Measurements from ENCODE around the gene E2F1. TPM values are rescaled to one million over a fixed set of nuclear protein-coding genes. Genes with fewer than 3 reads are reported as not detected.

E2F1 gene
- total and polyA plus RNA-seq, 2 donors (not counting 3 experiments of a cell fraction or from before 2014, with no cell fraction given), result 20.7 to 29.6 TPM

DNA sequence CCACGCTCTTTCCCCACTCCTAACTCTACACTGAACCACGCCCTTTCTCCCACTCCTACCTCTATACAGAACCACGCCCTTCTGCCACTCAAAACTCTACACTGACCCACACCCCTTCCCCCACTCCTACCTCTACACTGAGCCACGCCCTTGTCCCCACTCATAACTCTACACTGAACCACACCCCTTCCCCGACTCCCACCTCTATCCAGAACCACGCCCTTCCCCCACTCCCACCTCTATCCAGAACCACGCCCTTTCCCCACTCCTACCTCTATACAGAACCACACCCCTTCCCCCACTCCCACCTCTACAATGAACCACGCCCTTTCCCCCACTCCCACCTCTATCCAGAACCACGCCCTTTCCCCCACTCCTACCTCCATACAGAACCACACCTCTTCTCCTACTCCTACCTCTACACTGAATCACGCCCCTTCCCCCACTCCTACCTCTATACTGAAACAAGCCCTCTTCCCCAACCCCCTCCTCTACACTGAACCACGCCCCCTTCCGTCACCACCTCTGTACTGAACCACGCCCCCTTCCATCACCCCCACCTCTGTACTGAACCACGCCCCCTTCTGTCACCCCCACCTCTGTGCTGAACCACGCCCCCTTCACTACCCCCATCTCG is 23.8 kb upstream of the E2F1 start:
- no peaks in the 10 kb centered on the region for H3K4me1 ChIP-seq (ENCODE audit: control insufficient read depth, extremely low read depth, insufficient read depth, low read length)
- DNase-seq (ENCODE audit: low read depth, low spot score) (no peak), FAIRE-seq (no peak)
- H3K9ac ChIP-seq (replicated peaks; ENCODE audit: extremely low read depth, insufficient read depth, low read length), result no peak overlapping the region
- intact Hi-C loops (cut with micrococcal nuclease) (no loop called here), dilution Hi-C loops (cut with MboI; ENCODE audit: extremely low pct_ligation_motif_present, low sequenced_read_pairs) (no loop called here)
- BruUV-seq (replicated peaks), result no TSS peak
- H3K9me1 ChIP-seq (replicated peaks; ENCODE audit: control insufficient read depth, extremely low read depth, insufficient read depth, low read length), result no peaks in the 10 kb centered on the region
- no peaks in the 10 kb centered on the region for H4K20me1 ChIP-seq (replicated peaks; ENCODE audit: control insufficient read depth, extremely low read depth, insufficient read depth, low read length)
- H3K27me3 ChIP-seq (ENCODE audit: control insufficient read depth in 2 of 2, insufficient read depth in 2 of 2, low read length in 2 of 2), result no peaks in the 10 kb centered on the region
- peaks cover 0 to 2% of the 10 kb centered on the region in 2 experiments for H3K36me3 ChIP-seq (ENCODE audit: control insufficient read depth in 2 of 2, extremely low read depth in 1 of 2, insufficient read depth in 2 of 2, low read length in 2 of 2)
- H3K9me3 ChIP-seq (replicated peaks; ENCODE audit: control insufficient read depth, insufficient read depth, low read length), result no peaks in the 10 kb centered on the region
- H3K4me2 ChIP-seq (ENCODE audit: insufficient read depth, low read length), result no peak overlapping the region
- H3K79me2 ChIP-seq (ENCODE audit: control insufficient read depth, insufficient read depth, low read length), result no peaks in the 10 kb centered on the region
- H3K27ac ChIP-seq (ENCODE audit: insufficient read depth, low read depth, low read length), result no peak overlapping the region
- ChIA-PET CTCF (no interaction called here), POLR2A (no interaction called here)
- H2AFZ ChIP-seq (ENCODE audit: low read depth, low read length), result no peak overlapping the region
- no peak overlapping the region for H3K4me3 ChIP-seq (replicated peaks in 1 of 3; ENCODE audit: insufficient read depth in 1 of 3, low read depth in 1 of 3, low read length in 3 of 3)
- TF ChIP-seq POLR2A (IDR thresholded peaks at IDR 0.05; ENCODE audit: low read depth, low read length) (no peak), JUN (IDR thresholded peaks at IDR 0.05; ENCODE audit: borderline replicate concordance, insufficient read depth, insufficient read length, low read depth) (no peak), MAX (IDR thresholded peaks at IDR 0.05; ENCODE audit: insufficient read depth, insufficient read length) (no peak), EZH2 (IDR thresholded peaks at IDR 0.05; ENCODE audit: borderline replicate concordance, low read depth, low read length, severe bottlenecking) (no peak), POLR2AphosphoS5 (IDR thresholded peaks at IDR 0.05; ENCODE audit: insufficient read depth, low read depth, low read length) (no peak), GATA2 (IDR thresholded peaks at IDR 0.05; ENCODE audit: insufficient read depth, insufficient read length, low read depth, low read length) (no peak), FOS (IDR thresholded peaks at IDR 0.05; ENCODE audit: borderline replicate concordance, insufficient read depth, low read length) (no peak), MYC (IDR thresholded peaks at IDR 0.05; ENCODE audit: low read depth, low read length) (no peak)
- TF ChIP-seq, protein P1, sequence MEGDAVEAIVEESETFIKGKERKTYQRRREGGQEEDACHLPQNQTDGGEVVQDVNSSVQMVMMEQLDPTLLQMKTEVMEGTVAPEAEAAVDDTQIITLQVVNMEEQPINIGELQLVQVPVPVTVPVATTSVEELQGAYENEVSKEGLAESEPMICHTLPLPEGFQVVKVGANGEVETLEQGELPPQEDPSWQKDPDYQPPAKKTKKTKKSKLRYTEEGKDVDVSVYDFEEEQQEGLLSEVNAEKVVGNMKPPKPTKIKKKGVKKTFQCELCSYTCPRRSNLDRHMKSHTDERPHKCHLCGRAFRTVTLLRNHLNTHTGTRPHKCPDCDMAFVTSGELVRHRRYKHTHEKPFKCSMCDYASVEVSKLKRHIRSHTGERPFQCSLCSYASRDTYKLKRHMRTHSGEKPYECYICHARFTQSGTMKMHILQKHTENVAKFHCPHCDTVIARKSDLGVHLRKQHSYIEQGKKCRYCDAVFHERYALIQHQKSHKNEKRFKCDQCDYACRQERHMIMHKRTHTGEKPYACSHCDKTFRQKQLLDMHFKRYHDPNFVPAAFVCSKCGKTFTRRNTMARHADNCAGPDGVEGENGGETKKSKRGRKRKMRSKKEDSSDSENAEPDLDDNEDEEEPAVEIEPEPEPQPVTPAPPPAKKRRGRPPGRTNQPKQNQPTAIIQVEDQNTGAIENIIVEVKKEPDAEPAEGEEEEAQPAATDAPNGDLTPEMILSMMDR (IDR thresholded peaks at IDR 0.05; ENCODE audit: extremely low read depth in 1 of 2, insufficient read depth in 1 of 2, low read depth in 1 of 2, low read length in 2 of 2), result no peak
